GM18526 (cell line): ENCODE data around the gene BCO1.

ENCODE experiments used
- POLR2A ChIP-seq: IDR thresholded peaks from 3 replicates; pipeline ENCODE4 v1.6.1; 2011; ENCODE audit not compliant: insufficient read length; ENCODE audit errors: extremely low read depth

Gene BCO1

DNA sequence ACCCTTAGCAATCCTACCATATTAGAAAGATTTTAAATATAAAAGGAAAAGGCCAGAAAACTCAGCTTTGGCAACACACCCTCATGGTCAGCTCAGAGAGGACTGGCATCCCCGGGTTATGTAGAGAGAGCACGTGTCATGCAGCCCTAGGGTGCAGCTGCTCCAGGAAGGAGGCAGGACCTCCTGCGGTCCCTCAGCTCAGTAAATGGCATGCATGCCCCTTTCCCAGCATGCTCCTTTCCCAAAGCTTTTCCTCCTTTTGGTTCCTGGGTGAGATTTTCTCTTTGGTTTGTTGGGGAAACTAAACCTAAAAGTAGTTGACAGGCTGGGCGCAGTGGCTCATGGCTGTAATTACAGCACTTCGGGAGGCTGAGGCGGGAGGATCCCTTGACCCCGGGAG, 80.2 kb downstream of the BCO1 start:
- TF ChIP-seq POLR2A: no peak

DNA sequence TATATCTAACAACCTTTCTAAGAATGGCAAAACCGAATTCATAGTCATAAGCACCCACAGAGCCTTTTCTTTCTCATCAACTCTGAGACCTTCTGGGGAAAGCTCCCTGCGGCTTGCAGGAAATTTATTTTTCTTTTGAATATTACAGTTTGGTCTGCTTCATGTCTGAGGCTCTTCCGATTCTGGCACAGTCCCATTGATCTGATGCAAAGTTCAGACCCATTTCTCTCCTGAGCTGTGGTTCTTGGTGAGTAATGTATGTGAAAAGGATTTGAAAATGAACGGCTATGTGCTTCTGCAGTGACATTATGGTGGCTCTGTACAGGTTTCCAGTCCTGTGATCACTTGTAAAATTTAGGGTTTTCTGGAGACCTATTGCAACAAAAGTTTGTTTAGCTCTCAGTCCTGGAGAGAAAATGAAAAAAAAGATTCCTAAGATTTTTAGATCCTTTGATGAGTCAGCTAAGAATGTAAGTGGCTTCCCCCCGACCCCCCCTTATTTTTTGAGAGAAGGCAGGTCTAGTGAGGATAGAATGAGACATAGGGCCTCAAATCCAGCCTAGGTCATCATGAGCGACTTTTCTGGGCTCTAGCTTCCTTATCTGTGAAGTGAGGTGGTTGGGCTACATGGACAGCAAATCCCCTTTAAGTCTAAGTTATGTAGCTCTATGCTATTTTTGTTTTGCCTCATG, 80.9 kb downstream of the BCO1 start:
- TF ChIP-seq POLR2A: no peak

GRCh38 chr16:81321039-81321438, 82.5 kb downstream of the BCO1 start:
- TF ChIP-seq POLR2A: no peak

DNA sequence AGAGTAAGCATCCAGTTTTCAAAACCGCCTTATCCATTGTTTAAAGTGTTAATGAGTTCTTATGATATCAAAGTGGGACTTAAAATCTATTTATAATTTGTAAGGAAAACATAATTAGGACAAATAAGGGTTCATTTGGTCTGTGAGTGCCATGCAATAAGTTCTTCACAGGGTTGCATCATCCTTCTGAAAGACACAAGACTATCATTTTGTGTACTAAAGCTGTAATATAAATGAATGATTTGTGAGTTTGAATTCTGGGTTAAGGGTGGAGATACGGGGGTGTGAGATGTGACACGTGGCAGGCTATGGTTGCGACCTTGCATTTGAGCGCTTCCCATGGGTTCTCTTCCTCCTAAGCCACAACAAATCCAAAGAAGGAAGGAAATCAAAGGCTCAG, 83.0 kb downstream of the BCO1 start:
- TF ChIP-seq POLR2A: no peak

GRCh38 chr16:81324808-81325207, 86.3 kb downstream of the BCO1 start:
- no peak for TF ChIP-seq POLR2A

DNA sequence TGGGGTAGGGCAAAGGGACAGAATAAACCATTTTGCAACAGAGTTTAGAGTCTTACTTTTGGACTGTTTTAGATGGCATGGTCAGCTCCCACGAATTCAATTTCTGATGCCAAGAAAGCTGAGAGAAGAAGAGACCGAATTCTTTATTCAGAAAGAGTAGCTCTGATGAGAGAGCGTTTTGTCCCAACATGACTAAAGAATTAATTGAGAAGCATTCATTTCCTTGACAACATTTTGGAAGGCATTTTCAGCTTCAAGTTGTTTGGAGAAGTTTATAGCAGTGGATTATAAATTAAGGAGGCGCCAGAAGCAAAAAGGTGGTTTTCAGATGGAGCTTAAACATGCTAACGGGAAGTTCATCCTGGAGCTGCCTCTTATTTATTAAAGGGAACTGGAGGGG, 88.5 kb downstream of the BCO1 start:
- no peak for TF ChIP-seq POLR2A

DNA sequence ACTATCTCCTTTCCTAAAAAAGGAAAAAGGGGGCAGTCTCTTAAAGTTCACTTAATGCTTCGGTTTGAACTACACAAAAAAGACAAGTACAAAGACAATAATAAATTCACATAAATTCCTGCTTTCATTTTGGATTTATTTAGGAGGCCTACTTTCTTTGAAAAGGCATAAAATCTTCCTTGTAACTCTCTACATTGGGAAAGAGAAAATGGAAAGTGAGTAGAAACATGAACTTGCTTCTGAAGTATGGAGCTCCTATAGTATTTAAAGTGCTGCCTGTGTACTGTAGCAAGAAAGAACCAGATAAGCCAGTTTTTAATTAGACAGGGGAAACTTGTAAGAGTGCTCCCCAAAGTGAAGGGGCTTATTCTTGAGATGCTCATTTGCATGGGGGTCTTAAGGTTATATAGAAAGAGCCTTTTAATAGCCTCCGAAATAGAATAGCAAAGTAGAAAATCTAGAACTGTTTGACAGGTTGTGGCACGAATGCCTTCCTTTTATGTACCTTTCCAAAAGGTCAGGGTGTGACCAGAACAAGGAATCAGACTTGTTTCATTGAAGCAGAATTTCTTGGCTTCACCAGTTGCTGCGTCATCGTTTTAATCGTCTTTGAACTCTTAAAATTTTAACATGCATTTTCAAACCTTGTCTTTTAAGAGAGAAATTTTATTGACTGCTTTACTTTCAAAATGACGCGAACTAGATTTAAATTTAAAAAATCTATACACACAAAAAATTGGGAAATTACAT, 89.1 kb downstream of the BCO1 start:
- TF ChIP-seq POLR2A: no peak

GRCh38 chr16:81329947-81330346, 91.5 kb downstream of the BCO1 start:
- no peak for TF ChIP-seq POLR2A

DNA sequence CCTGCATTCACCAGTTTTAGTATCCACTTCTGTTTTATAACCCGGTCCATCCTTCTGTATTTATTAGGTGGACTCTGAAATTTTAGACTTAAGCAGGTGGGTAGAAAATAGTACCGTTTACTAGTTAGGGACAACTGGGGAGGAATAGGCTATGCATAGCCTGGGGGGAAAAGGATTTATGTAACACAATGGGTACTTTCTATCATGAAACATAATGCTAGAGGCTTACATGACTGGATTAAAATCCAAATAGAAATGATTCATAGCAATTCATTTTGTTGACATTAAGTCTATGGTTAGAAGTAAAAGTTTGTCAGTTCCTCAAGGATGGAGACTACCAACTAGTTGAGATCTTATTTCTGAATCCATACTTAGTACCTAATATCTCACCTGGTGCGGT, 94.9 kb downstream of the BCO1 start:
- no peak for TF ChIP-seq POLR2A

GRCh38 chr16:81335669-81336068, 97.2 kb downstream of the BCO1 start:
- TF ChIP-seq POLR2A: no peak

DNA sequence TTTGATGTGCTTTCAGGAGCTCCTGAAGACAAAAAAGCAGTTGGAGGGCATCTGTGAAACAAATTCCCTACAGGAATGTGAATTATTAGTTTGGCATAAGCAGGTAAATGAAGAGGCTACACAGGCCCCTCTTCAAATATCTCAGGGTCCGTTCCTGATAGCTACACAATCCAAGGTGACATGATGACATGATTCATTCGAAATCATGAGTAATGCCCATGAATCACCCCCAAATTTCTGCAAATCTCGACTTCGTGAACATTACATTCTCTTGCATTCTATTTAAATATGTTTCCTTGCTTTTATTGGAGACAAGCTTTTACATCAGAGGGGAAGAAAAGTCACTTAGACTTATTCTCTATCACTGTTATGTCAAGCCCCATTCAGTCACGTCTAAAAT, 98.6 kb downstream of the BCO1 start:
- TF ChIP-seq POLR2A: no peak
